Measurements from ENCODE around the gene C10orf90. TPM values are rescaled to one million over a fixed set of nuclear protein-coding genes. Genes with fewer than 3 reads are reported as not detected.

Gene C10orf90
- polyA plus RNA-seq (ENCODE audit: insufficient read length in 4 of 4), result under 1 TPM; 0.52 to 0.97 (median 0.72) TPM

- DNase-seq (ENCODE audit: low read depth in 4 of 4, low spot score in 3 of 4), result no peak
These were observed at the start of gene C10orf90 for GRCh38 chr10:126670056-126670894. Gene C10orf90, minus strand, starts transcription at chr10:126670693. Its CDS starts 213 bp downstream, at chr10:126670480.

GRCh38 chr10:126716366-126716765, 45.9 kb upstream of the C10orf90 start:
- DNase-seq (ENCODE audit: low read depth in 4 of 4, low spot score in 3 of 4), result no peak

DNA sequence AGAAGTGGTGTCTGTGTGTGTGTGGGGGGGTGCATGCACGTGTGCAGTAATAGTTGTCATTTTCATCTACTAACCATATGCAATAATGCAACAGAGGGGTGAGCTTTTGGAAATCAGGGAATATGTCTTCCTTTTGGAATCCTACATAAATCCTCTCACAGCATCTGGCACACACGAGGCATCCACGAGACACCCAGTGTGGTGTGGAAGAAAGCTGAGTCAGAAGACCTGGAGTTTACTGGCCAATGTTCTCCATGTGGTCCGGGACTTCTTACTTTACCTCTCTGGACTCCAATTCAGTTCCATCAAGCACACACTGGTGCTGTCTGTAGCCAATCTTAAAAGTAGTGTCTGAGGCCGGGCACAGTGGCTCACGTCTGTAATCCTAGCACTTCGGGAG, 43.1 kb upstream of the C10orf90 start:
- DNase-seq (ENCODE audit: low read depth in 4 of 4, low spot score in 3 of 4), result no peak

- DNase-seq (ENCODE audit: low read depth in 4 of 4, low spot score in 3 of 4), result no peak
These were observed 42.2 kb upstream of the C10orf90 start for GRCh38 chr10:126712681-126713080.

DNA sequence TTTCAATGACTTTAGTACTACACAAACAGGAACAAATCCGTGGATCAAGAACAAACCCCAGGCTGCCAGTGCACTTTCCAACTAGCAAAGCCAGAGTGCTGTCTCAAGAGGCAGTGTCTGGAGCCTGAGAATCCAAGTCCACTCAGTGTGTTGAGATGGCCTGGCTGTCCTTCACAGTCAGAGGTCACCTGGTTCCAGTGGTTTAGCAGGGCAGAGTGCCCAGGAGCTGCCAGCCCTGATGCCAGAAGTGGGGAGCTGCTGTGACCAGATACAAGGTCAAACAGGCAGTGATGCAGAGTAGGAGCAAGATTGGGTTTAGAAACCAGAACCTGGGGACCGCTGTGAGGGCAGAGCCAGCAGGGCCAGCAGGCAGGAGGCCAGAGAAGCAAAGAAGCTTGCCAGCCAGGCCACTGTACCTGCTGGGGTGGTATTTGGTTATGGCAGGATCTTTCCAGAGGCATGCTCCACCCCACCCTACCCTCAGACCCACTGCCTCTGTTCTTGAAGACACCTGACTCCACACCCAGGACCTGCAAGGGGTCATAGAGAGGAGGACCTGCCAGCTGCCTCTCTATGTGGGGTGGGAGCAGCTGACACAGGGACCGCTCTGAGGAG, 35.6 kb upstream of the C10orf90 start:
- DNase-seq (ENCODE audit: low read depth in 4 of 4, low spot score in 3 of 4), result no peak

GRCh38 chr10:126705131-126705530, 34.6 kb upstream of the C10orf90 start:
- no peak for DNase-seq (ENCODE audit: low read depth in 4 of 4, low spot score in 3 of 4)

DNA sequence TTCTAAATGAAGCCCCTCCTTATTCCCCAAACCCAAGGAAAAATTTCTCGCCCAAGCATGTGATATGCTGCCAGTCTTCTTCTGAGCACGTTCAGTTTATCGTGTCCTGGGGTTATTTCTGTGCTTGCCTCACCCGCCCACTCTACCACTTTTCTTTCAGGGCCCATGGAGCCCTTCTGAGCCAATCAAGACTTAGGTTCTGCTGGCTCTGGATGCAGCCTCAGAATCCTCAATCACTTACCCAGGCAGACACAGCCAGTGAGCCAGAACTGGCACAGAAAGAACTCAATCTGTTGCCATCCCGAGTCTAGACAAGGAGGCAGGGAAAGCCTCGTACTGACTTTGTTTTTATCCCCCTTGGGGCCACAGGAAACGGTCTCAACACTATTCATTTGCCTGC, 34.2 kb upstream of the C10orf90 start:
- DNase-seq (ENCODE audit: low read depth in 4 of 4, low spot score in 3 of 4), result no peak

DNA sequence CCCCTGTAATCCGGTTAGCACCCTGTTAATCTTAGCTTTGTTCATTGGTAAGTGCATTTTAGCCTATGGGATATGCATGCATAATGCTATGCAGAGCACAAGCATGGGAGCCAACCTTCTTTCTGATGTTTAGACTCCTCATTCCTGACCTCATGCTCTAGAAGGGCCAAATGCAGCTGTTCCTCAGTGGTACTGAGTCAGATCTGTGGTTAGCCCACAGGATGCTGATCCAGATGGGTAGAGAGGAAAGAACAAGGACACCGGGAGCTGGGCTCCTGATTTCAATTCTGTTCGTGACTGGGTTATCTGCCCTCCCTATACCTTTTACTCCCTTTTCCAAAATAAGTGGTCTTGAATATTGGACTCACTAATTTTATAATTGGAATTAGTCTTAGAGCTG, 31.7 kb upstream of the C10orf90 start:
- DNase-seq (ENCODE audit: low read depth in 4 of 4, low spot score in 3 of 4), result no peak

DNA sequence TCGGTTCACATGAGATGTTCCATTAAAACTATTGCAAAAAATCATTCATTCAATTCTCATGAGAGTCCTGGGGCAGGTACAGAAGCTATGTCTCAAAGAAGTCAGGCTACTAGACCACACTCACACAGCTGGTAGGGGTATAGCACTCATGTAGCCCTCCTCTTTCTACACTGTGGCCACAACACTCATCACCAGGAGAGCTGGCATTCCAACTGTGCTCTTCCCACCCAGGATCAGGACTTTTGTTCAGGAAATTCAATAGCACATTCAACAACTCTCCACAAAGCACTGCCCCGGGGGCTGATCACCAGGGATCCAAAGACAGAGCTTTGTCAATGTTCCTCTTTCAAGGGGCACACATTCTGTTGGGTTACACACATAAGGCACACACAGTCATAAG, 31.0 kb upstream of the C10orf90 start:
- DNase-seq (ENCODE audit: low read depth in 4 of 4, low spot score in 3 of 4), result no peak

- DNase-seq (ENCODE audit: low read depth in 4 of 4, low spot score in 3 of 4), result no peak
These were observed 26.2 kb upstream of the C10orf90 start for GRCh38 chr10:126696684-126697083.

DNA sequence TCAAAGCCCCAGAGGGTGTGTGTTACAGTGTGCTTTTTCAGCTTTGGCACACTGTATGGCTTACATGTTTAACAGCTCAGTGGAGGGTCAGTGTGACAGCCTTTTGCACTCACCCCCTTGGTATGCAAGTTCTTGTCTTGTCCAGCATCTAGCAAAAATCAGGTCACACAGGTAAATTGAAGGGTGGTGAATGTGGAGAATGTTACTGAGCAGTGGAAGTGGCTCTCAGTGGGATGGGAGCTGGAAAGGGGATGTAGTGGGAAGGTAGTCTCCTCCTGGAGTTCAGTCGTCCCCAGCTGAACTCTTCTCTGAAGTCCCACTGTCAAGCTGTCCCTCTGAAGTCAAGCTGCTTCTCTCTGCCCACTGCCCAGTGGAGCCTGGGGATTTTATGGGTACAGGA, 21.0 kb upstream of the C10orf90 start:
- DNase-seq (ENCODE audit: low read depth in 4 of 4, low spot score in 3 of 4), result no peak

- DNase-seq (ENCODE audit: low read depth in 4 of 4, low spot score in 3 of 4), result no peak
These were observed 20.0 kb upstream of the C10orf90 start for GRCh38 chr10:126690534-126690933.

- DNase-seq (ENCODE audit: low read depth in 4 of 4, low spot score in 3 of 4), result no peak
These were observed 19.0 kb upstream of the C10orf90 start for GRCh38 chr10:126689461-126689994.

DNA sequence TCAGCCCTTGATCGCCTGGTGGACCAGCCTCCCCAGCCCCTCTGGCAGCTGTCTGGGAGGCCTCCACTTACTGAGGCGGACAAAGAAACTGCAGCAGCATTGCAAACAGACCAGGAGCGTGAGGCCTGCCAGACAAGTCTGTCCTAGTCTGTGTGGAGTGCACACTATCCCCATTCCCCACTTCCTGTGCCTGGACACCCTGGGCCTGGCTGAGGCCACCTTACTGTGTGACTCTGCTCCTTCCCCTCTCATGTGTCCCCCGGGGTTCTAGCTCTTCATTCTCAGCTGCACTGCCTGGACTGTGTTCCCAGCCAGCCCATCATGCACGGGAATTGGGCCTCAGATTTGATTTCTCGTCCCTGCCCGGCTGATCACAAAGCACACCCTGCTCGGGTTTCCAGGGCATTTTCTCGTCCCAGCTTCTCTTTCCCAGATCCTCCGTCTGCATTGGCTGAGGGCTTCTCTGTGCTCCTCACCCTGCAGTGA, 16.7 kb upstream of the C10orf90 start:
- DNase-seq (ENCODE audit: low read depth in 4 of 4, low spot score in 3 of 4), result no peak

- DNase-seq (ENCODE audit: low read depth in 4 of 4, low spot score in 3 of 4), result no peak
These were observed 16.2 kb upstream of the C10orf90 start for GRCh38 chr10:126686719-126687118.

- DNase-seq (ENCODE audit: low read depth in 4 of 4, low spot score in 3 of 4), result no peak
These were observed 15.8 kb upstream of the C10orf90 start for GRCh38 chr10:126686268-126686667.

DNA sequence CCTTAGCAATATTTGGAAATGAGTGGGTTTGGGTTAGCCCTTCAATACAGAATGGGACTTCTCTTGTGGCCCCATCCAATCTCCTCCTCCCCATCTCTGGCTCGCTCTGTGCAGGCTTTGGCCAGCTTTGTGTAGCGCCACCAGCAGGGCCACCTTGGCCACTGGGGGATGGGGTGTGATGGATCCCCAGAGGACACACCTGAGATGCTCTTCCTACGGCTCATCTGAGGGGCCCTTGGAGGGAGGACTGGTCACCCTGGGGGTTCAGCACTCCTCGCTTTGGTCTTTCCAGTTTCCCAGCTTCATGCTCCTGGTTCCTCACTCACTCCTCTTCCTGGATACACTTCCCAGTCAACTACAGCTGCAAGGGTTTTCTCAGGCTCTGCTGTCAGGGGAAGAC, 15.3 kb upstream of the C10orf90 start:
- DNase-seq (ENCODE audit: low read depth in 4 of 4, low spot score in 3 of 4), result no peak

DNA sequence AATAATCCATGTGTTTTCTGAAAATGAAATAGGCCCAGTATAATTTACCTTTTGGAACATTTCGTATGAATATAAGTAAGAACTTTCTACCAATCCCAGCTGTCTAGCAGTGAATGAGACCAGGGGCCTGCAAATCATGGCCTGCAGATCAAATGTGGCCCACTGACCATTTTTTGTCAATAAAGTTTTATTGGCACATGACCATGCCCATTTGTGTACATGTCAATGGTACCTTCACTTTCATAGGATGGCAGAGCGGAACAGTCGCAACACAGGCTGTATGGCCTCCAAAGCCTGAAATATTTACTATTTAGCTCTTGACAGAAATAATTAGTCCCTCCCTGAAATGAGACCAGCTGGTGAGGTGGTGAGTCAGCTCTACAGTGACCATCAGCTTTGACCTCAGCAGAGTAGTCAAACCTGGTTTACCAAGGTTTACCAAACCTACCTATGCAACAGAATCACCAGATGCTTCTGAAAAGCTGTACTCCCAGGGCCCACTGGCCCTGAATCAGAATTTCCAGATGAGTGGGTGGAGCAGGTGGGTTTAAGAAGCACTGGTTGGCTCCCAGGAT, 13.8 kb upstream of the C10orf90 start:
- DNase-seq (ENCODE audit: low read depth in 4 of 4, low spot score in 3 of 4), result no peak

DNA sequence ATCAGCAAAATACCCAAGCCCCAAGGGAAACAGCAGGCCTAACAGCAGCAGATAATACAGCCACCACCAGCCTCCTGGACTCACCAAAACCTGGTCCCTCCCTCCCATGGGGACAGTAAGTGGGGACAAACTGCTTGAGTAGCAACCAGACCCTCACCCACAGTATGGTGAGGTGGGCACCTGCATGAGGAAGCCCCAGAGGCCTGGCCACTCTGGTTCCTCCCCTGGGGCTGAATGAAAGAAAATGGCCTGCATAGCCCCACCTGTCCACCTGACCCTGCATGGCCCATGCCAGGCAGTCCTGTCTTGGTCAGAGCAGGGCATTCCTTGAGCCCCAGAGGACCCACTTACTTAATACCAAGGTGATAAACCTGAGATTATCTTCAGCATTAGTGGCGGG, 13.0 kb upstream of the C10orf90 start:
- DNase-seq (ENCODE audit: low read depth in 4 of 4, low spot score in 3 of 4), result no peak

DNA sequence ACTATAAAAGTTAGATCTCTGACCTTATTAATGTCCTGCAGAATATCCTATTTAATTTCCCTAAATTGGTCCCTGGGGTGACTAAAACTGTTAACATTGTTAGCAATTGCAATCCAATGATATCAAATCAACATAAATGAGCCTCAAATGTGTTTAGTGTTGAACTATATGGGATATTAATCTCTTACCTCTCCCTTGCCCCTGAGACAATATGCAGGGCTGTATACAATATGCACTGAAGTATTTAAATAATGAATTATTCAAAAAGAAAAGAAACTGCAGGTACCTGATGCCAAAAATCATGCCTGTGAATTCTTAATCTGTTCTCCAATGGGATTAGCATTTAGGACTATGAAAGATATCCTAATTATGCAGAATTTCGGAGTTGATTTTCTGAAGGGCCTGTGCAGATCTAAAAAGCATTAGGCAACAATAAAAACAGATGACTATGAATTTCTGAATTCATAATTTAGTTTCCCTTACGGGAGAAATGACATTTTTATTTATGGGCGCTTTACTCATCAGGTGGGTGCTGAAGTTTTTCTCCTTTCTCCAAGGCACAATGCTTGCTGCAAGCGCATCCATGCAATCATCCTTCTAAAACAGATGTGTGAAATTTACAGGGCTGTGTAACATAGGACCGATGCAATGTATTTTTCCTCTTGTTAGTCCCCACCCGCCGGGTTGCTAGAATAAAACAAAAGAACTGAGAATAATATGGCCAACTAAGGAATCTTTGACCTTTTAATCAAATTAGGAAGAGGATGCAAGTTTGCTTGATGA, 5.4 kb upstream of the C10orf90 start:
- no peak for DNase-seq (ENCODE audit: low read depth in 4 of 4, low spot score in 3 of 4)
